ENCODE results near the gene SLC35A1. TPM values are rescaled to one million over a fixed set of nuclear protein-coding genes. Genes with fewer than 3 reads are reported as not detected.
"Not testable (repeated sequence)": the region's sequence is repeated elsewhere in the genome, so short reads cannot be mapped to it uniquely, and the experiment has no call there.

Gene SLC35A1
- total RNA-seq, 1 donor from 2014 or later, result 11.6 TPM

DNA sequence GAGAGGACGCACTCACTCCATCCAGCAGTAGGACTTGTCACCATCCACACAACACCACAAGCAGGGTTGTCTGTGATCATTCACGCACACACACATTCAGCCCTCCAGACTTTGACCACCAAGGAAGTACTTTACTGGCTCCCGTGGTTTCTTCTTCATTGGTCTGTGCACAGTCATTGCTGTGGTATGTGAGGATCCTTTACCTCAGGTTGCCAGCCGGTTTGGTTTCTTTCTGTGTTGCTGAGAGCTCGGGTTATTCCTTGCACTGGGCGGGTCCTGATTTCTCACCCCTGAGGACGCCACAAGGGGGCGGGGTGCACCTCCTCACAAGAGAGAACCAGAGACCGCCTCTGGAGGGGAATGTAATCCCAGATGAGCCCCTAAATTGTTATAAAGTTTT lies 11.2 kb downstream of the SLC35A1 start:
- Histone ChIP-seq H3K4me3 (ENCODE audit: low read depth, low read length) (no peak overlapping the region), H3K36me3 (ENCODE audit: control insufficient read depth, insufficient read depth, low read length) (no peaks in the 10 kb centered on the region), H3K27me3 (ENCODE audit: control insufficient read depth, insufficient read depth, low read length) (no peaks in the 10 kb centered on the region)
- peak; percentile 34 for DNase-seq (ENCODE audit: low read depth)
- TF ChIP-seq CTCF (IDR thresholded peaks at IDR 0.05; ENCODE audit: insufficient read depth, low read length, poor library complexity, severe bottlenecking), result no peak

DNA sequence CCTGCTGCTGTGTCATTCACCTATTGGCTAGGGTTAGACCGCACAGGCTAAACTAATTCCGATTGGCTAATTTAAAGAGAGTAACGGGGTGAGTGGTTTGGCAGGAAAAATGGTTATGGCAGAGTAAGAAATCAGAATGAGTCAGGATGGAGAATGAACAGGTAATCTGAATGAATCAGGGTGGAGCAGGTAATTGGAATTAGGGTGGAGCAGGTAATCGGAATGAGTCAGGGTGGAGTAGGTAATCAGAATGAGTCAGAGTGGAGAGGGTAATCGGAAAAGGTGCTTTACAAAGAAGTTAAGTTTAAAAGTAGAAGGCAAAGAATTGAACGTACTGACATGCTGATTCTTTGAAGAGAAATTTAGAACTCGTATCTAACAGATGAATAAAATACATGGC lies 11.7 kb downstream of the SLC35A1 start:
- H3K27me3 ChIP-seq (ENCODE audit: control insufficient read depth, insufficient read depth, low read length), result no peaks in the 10 kb centered on the region
- no peak for TF ChIP-seq CTCF (IDR thresholded peaks at IDR 0.05; ENCODE audit: insufficient read depth, low read length, poor library complexity, severe bottlenecking)
- no peak for DNase-seq (ENCODE audit: low read depth)
- H3K4me3 ChIP-seq (ENCODE audit: low read depth, low read length), result no peak overlapping the region
- no peaks in the 10 kb centered on the region for H3K36me3 ChIP-seq (ENCODE audit: control insufficient read depth, insufficient read depth, low read length)

- Histone ChIP-seq H3K27me3 (ENCODE audit: control insufficient read depth, insufficient read depth, low read length) (no peaks in the 10 kb centered on the region), H3K36me3 (ENCODE audit: control insufficient read depth, insufficient read depth, low read length) (no peaks in the 10 kb centered on the region), H3K4me3 (ENCODE audit: low read depth, low read length) (no peak overlapping the region)
- TF ChIP-seq CTCF (IDR thresholded peaks at IDR 0.05; ENCODE audit: insufficient read depth, low read length, poor library complexity, severe bottlenecking), result no peak
- no peak for DNase-seq (ENCODE audit: low read depth)
Measured at GRCh38 chr6:87487555-87487954, 14.8 kb downstream of the SLC35A1 start.

GRCh38 chr6:87489326-87489725 lies 16.6 kb downstream of the SLC35A1 start:
- H3K36me3 ChIP-seq (ENCODE audit: control insufficient read depth, insufficient read depth, low read length); H3K27me3 ChIP-seq (ENCODE audit: control insufficient read depth, insufficient read depth, low read length); DNase-seq (ENCODE audit: low read depth); H3K4me3 ChIP-seq (ENCODE audit: low read depth, low read length): not testable (repeated sequence)

DNA sequence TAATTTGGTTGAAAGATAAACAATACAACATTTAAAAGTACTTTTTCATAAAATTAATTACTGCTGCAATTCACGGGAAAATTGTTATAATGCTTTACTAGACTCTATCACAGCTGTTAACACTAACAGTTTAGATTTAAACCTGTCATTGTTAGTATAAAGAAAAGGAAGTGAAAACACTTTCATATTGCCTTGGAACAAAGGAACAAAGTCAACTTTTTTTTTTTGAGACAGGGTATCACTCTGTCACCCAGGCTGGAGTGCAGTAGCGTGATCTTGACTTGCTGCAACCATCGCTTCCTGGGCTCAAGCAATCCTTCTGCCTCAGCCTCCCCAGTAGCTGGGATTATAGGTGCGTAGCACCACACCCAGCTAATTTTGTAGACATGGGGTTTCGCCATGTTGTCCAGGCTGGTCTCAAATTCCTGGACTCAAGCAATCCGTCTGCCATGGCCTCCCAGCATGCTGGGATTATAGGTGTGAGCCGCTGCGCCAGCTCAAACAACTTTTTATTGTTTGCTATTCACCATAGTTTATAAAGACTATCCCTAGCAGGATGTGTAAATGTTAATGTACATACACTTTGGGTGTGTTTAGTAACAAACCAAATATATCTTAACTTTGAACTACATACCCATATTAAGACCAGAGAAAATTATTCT lies 22.1 kb downstream of the SLC35A1 start:
- Histone ChIP-seq H3K4me3 (ENCODE audit: low read depth, low read length) (no peak overlapping the region), H3K36me3 (ENCODE audit: control insufficient read depth, insufficient read depth, low read length) (no peaks in the 10 kb centered on the region), H3K27me3 (ENCODE audit: control insufficient read depth, insufficient read depth, low read length) (no peaks in the 10 kb centered on the region)
- no peak for DNase-seq (ENCODE audit: low read depth)
- TF ChIP-seq CTCF (IDR thresholded peaks at IDR 0.05; ENCODE audit: insufficient read depth, low read length, poor library complexity, severe bottlenecking), result no peak

DNA sequence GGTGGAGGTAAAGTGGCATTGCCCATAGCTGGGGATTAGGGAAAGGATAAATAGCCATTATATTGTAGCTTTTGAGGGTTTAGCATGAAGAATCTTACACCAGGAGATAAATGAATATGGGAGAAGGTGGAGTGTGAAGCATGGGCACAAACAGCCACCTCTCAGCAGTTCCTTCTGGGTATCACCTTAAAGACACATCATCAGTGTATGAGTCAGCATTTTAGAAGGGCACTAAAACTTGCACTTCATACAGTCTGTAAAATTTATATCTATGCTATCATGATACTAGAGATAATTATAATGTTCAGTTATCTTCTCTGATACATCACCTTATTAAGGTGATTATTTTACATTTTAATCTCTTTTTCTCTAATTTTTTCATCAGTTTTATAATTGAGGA lies 25.3 kb downstream of the SLC35A1 start:
- Histone ChIP-seq H3K27me3 (ENCODE audit: control insufficient read depth, insufficient read depth, low read length) (no peaks in the 10 kb centered on the region), H3K36me3 (ENCODE audit: control insufficient read depth, insufficient read depth, low read length) (no peaks in the 10 kb centered on the region), H3K4me3 (ENCODE audit: low read depth, low read length) (no peak overlapping the region)
- no peak for TF ChIP-seq CTCF (IDR thresholded peaks at IDR 0.05; ENCODE audit: insufficient read depth, low read length, poor library complexity, severe bottlenecking)
- DNase-seq (ENCODE audit: low read depth), result no peak
